ENCODE measurements around the gene SLC2A14.

DNA sequence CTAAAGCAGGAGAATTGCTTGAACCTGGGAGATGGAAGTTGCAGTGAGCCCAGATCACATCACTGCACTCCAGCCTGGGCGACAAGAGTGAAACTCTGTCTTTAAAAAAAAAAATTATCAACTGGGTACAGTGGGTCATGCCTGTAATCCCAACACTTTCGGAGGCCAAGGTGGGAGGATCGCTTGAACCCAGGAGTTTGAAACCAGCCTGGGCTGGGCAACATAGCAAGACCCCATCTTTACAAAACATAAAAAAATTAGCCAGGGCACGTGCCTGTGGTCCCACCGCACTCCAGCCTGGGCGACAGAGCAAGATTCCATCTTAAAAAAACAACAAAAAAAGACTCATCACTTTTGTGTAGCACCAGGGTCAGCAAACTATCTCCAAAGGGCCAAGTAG, 90.7 kb downstream of the SLC2A14 start:
- TF ChIP-seq, protein P1, sequence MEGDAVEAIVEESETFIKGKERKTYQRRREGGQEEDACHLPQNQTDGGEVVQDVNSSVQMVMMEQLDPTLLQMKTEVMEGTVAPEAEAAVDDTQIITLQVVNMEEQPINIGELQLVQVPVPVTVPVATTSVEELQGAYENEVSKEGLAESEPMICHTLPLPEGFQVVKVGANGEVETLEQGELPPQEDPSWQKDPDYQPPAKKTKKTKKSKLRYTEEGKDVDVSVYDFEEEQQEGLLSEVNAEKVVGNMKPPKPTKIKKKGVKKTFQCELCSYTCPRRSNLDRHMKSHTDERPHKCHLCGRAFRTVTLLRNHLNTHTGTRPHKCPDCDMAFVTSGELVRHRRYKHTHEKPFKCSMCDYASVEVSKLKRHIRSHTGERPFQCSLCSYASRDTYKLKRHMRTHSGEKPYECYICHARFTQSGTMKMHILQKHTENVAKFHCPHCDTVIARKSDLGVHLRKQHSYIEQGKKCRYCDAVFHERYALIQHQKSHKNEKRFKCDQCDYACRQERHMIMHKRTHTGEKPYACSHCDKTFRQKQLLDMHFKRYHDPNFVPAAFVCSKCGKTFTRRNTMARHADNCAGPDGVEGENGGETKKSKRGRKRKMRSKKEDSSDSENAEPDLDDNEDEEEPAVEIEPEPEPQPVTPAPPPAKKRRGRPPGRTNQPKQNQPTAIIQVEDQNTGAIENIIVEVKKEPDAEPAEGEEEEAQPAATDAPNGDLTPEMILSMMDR (IDR thresholded peaks at IDR 0.05; ENCODE audit: insufficient read depth, low read length): no peak
- TF ChIP-seq SPI1 (IDR thresholded peaks at IDR 0.05; ENCODE audit: borderline replicate concordance, low read depth) (no peak), POLR2AphosphoS5 (IDR thresholded peaks at IDR 0.05; ENCODE audit: low read depth) (no peak)
- TF ChIP-seq, protein P2, sequence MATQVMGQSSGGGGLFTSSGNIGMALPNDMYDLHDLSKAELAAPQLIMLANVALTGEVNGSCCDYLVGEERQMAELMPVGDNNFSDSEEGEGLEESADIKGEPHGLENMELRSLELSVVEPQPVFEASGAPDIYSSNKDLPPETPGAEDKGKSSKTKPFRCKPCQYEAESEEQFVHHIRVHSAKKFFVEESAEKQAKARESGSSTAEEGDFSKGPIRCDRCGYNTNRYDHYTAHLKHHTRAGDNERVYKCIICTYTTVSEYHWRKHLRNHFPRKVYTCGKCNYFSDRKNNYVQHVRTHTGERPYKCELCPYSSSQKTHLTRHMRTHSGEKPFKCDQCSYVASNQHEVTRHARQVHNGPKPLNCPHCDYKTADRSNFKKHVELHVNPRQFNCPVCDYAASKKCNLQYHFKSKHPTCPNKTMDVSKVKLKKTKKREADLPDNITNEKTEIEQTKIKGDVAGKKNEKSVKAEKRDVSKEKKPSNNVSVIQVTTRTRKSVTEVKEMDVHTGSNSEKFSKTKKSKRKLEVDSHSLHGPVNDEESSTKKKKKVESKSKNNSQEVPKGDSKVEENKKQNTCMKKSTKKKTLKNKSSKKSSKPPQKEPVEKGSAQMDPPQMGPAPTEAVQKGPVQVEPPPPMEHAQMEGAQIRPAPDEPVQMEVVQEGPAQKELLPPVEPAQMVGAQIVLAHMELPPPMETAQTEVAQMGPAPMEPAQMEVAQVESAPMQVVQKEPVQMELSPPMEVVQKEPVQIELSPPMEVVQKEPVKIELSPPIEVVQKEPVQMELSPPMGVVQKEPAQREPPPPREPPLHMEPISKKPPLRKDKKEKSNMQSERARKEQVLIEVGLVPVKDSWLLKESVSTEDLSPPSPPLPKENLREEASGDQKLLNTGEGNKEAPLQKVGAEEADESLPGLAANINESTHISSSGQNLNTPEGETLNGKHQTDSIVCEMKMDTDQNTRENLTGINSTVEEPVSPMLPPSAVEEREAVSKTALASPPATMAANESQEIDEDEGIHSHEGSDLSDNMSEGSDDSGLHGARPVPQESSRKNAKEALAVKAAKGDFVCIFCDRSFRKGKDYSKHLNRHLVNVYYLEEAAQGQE (IDR thresholded peaks at IDR 0.05; ENCODE audit: insufficient replicate concordance, low read depth): no peak
